ENCODE data around the gene XRN1.

GRCh38 chr3:142434503-142434902 is 13.3 kb downstream of the XRN1 start:
- no peak for TF ChIP-seq CTCF (IDR thresholded peaks at IDR 0.05)
- no peak for TF ChIP-seq POLR2A (IDR thresholded peaks at IDR 0.05)
